ENCODE measurements around the gene PDE9A. TPM values are rescaled to one million over a fixed set of nuclear protein-coding genes. Genes with fewer than 3 reads are reported as not detected.
"Not testable (repeated sequence)": the region's sequence is repeated elsewhere in the genome, so short reads cannot be mapped to it uniquely, and the experiment has no call there.

PDE9A gene
- total RNA-seq, 1 experiment from 2014 or later = 10.1 TPM

- in situ Hi-C loops (cut with HindIII; ENCODE audit: low pct_unique_long_range_greater_than_20kb, low sequenced_read_pairs) = no loop called here
- DNase-seq (ENCODE audit: low read depth) = no peak
Measured at GRCh38 chr21:42784896-42785451, 131.6 kb downstream of the PDE9A start.

- in situ Hi-C loops (cut with HindIII; ENCODE audit: low pct_unique_long_range_greater_than_20kb, low sequenced_read_pairs) = no loop called here
- DNase-seq (ENCODE audit: low read depth) = no peak
Measured at GRCh38 chr21:42785666-42786427, 132.4 kb downstream of the PDE9A start.

GRCh38 chr21:42786884-42787283 is 133.5 kb downstream of the PDE9A start:
- no peak for DNase-seq (ENCODE audit: low read depth)
- in situ Hi-C loops (cut with HindIII; ENCODE audit: low pct_unique_long_range_greater_than_20kb, low sequenced_read_pairs) = no loop called here

DNA sequence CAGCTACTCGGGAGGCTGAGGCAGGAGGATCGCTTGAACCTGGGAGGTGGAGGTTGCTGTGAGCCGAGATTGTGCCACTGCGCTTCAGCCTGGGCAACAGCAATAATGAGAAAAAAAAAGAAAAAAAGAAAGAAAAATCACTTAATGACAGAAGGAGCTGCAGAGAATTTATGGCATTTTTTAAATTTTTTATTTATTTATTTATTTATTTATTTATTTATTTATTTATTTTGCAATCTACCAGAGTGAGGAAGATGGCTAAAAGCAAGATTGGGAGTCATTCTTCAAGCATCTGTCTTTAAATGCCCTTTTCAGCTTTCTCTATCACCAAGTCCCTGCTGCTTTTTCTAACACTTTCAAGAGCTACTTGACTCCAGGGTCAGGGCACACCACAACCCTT is 134.2 kb downstream of the PDE9A start:
- in situ Hi-C loops (cut with HindIII; ENCODE audit: low pct_unique_long_range_greater_than_20kb, low sequenced_read_pairs) = no loop called here
- no peak for DNase-seq (ENCODE audit: low read depth)

GRCh38 chr21:42790520-42791065 is 137.2 kb downstream of the PDE9A start:
- no peak for DNase-seq (ENCODE audit: low read depth)
- in situ Hi-C loops (cut with HindIII; ENCODE audit: low pct_unique_long_range_greater_than_20kb, low sequenced_read_pairs) = no loop called here

DNA sequence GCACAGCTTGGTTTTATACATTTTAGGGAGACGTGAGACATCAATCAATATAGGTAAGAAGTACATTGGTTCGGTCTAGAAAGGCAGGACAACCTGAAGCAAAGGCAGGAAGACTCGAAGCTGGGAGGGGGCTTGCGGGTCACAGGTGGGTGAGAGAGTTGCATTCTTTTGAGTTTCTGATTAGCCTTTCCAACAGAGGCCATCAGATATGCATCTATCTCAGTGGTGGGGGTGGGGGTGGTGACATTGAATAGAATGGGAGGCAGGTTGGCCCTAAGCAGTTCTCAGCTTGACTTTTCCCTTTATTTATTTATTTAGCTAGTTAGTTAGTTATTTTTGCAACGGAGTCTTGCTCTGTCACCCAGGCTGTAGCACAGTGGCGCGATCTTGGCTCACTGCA is 140.4 kb downstream of the PDE9A start:
- in situ Hi-C loops (cut with HindIII; ENCODE audit: low pct_unique_long_range_greater_than_20kb, low sequenced_read_pairs) = no loop called here

DNA sequence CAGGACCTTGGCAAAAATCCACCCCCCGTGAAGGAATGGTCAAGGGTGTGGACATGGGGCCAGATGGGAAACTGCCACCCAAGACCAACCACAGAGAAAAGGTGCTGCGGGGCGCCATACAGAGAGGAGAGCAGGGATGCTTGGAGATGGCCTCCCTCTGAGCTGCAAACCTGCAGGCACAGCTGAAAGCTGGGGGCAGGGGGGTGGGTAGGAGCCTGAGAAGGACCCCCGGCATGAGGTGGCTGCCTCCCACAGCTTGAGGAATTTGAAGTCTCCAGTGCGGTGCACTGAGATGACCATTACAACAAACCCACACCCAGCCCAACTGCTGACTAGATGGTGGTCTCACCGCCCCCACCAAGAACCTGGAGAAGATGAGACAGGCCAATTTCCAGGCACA is 141.1 kb downstream of the PDE9A start:
- in situ Hi-C loops (cut with HindIII; ENCODE audit: low pct_unique_long_range_greater_than_20kb, low sequenced_read_pairs) = no loop called here
- DNase-seq (ENCODE audit: low read depth) = no peak

More for the DNA sequence above, 140.4 kb downstream of the PDE9A start:
- DNase-seq (ENCODE audit: low read depth) = no peak

DNA sequence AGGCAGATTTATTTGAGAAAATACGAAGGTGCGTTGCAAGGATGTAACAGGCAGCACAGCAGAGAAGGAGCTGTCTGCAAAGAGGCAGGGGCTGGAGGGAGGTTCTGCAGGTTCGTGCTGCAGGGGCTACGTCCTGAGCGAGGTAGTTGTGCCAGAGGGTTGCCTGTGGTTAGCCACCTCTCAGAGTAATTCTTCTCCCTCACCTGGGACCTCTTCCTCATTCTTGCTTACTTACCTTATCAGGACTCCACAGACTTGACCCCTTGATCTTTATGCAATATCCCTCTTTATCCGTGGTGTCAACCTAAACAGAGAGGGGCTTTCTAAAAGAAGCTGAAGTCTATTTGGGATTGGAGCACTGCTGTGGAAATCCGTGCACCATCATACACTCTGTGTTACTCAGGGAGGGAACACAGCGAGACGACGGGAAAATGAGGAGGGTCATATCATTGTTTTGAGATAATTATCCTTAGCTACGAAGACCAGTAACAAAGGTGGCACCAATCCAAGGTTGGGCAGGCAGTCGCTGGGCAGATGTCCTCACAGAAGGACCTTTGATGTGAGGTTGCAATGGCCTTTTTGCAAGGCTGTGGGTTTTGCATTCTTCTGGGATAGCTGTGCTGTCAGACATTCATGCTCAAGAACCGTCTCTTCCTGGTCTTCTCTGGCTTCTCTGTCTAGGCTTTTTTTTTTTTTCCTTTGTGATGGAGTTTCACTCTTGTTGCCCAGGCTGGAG is 143.1 kb downstream of the PDE9A start:
- in situ Hi-C loops (cut with HindIII; ENCODE audit: low pct_unique_long_range_greater_than_20kb, low sequenced_read_pairs) = no loop called here

DNA sequence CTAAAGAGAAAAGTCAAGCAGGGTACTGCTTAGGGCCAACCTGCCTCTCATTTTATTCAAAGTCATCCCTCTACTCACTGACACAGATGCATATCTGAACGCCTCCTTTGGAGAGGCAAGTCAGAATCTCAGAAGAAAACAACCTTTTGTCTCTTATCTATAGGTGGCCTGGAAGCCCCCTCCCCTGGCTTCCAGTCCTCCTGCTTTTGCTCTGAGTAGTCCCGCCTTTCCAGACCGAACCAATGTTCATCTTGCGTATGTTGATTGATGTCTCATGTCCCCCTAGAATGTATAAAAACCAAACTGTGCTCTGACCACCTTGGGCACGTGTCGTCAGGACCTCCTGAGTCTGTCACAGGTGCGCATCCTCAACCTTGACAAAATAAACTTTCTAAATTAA is 144.1 kb downstream of the PDE9A start:
- no peak for DNase-seq (ENCODE audit: low read depth)
- in situ Hi-C loops (cut with HindIII; ENCODE audit: low pct_unique_long_range_greater_than_20kb, low sequenced_read_pairs) = no loop called here

More for the DNA sequence above, 143.1 kb downstream of the PDE9A start:
- no peak for DNase-seq (ENCODE audit: low read depth)

GRCh38 chr21:42798106-42798505 is 144.7 kb downstream of the PDE9A start:
- in situ Hi-C loops (cut with HindIII; ENCODE audit: low pct_unique_long_range_greater_than_20kb, low sequenced_read_pairs) = no loop called here

DNA sequence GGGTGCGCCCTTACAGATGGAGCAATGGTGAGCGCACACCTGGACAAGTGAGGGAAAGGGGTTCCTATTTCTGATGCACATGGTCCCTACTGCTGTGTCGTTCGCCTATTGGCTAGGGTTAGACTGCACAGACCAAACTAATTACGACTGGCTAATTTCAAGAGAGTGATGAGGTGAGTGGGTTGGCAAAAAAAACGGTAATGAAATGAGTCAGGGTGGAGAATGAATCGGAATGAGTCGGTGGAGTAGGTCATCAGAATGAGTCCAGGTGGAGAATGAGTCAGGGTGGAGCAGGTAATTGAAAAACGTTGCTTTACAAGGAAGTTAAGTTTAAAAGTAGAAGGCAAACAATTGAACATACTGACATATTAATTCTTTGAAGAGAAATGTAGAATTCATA is 146.1 kb downstream of the PDE9A start:
- in situ Hi-C loops (cut with HindIII; ENCODE audit: low pct_unique_long_range_greater_than_20kb, low sequenced_read_pairs) = no loop called here
- peak; percentile 6 for DNase-seq (ENCODE audit: low read depth)

More at GRCh38 chr21:42798106-42798505, 144.7 kb downstream of the PDE9A start:
- DNase-seq (ENCODE audit: low read depth) = no peak

DNA sequence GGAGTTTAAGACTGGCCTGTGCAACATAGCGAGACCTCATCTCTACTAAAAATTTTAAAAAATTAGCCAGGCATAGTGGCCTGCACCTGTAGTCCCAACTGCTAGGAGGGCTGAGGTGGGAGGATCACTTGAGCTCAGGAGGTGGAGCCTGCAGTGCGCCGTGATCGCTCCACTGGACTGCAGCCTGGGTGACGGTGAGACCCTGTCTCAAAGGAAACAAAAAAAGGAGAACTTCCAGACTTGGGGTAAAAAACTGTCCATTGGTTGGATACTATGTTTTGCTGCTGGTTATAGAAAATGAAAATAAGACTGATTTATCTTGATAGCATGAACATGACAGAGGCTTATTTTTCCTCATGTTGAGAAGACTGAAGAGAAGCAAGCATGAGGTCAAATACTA is 146.5 kb downstream of the PDE9A start:
- DNase-seq (ENCODE audit: low read depth) = no peak
- in situ Hi-C loops (cut with HindIII; ENCODE audit: low pct_unique_long_range_greater_than_20kb, low sequenced_read_pairs) = no loop called here

- in situ Hi-C loops (cut with HindIII; ENCODE audit: low pct_unique_long_range_greater_than_20kb, low sequenced_read_pairs) = not testable (repeated sequence)
Measured at GRCh38 chr21:42801616-42802015, 148.2 kb downstream of the PDE9A start.

GRCh38 chr21:42806509-42807140 is 153.2 kb downstream of the PDE9A start:
- in situ Hi-C loops (cut with HindIII; ENCODE audit: low pct_unique_long_range_greater_than_20kb, low sequenced_read_pairs) = no loop called here
- DNase-seq (ENCODE audit: low read depth) = no peak

More at GRCh38 chr21:42801616-42802015, 148.2 kb downstream of the PDE9A start:
- DNase-seq (ENCODE audit: low read depth) = not testable (repeated sequence)

DNA sequence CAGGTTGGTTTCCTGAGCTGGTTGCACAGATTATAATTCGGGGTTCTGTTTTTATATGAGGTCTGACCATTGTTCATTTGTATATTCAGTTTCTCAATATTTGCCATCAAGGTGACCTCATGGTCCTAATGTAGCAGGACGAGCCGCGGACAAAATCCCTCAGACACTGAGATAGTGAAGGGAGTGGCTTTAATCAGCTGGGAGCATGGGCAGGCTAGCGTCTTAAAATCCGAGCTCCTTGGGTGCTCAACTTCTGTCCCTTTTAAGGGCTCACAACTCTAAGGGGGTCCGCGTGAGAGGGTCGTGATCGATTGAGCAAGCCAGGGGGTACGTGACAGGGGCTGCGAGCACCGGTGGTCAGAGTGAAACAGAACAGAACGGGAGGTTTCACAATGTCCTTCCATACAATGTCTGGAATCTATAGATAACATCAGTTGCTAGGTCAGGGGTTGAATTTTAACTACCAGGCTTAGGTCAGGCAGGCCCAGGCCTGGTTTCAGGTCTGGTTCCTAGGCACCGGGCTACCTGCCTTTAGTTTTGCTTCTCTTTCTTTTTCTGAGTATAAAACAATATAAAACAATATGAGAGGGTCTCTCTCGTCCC is 154.0 kb downstream of the PDE9A start:
- in situ Hi-C loops (cut with HindIII; ENCODE audit: low pct_unique_long_range_greater_than_20kb, low sequenced_read_pairs); DNase-seq (ENCODE audit: low read depth): not testable (repeated sequence)

DNA sequence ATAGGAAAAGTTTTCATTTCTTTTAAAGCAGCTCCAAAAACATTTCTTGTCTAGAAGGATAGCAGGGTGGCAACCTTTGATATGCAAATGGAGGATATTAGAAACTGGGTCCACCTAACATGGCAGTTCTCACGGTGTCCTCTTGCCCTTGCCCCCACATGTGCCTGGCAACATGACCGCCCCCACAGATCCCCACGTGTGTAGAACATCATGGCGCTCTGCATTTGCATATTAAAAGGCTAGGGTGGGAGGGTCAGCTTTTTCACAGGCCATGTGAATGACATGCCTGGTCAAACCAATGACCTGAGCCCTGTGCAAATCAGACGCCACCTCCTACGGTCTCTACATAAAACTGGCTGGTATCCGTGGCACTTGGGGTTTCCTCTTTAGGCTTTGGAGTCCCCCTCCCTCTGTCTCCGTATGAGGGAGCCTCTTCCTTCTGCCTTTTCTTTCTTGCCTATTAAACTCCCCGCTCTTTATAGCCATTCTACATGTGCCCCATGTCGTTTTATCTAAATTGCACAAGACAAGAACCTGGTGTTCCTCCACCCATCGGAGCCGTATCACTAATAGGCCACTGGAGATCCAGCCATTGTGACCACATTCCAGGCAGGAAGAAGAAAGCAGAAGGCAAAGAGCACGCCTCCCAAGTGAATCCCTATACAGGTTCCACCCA is 154.7 kb downstream of the PDE9A start:
- no peak for DNase-seq (ENCODE audit: low read depth)
- in situ Hi-C loops (cut with HindIII; ENCODE audit: low pct_unique_long_range_greater_than_20kb, low sequenced_read_pairs) = no loop called here

DNA sequence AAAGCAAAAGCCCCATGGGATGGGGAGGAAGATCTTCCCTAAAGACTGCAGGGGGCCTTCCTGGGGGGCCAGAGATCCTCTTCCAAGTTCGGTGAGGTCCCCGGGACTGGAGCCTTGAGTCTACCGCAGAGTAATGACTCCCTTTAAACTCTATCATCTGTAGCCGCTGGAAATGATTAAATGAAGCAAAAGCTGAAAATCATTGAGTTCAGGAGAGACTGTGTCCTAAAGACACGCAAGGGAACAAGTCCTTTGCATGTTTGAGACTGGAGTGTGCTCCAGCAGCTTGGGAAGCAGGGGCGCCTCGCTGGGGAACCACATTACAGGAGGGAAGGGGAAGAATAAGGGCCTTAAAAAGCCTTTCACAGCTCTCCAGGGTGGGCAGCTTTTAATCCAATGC is 155.8 kb downstream of the PDE9A start:
- in situ Hi-C loops (cut with HindIII; ENCODE audit: low pct_unique_long_range_greater_than_20kb, low sequenced_read_pairs) = no loop called here

More for the DNA sequence above, 155.8 kb downstream of the PDE9A start:
- DNase-seq (ENCODE audit: low read depth) = no peak

All from Caki2 (cell line).